OCI-LY3 (cell line): ENCODE measurements around the gene ERP27.

ENCODE experiments used
- H2AFZ ChIP-seq: fragments of 200-600, 300-600 bp; shearing (Covaris generic); 2 replicates; pipeline ENCODE4 v1.6.0; 2014; ENCODE audit warnings: antibody characterized with exemption, low read depth, low read length
- H3K27ac ChIP-seq: fragments of 200-600, 300-600 bp; sonication (generic); 2 replicates; pipeline ENCODE4 v1.5.1; 2014; ENCODE audit warnings: mild to moderate bottlenecking, low read length, moderate library complexity, mixed read lengths
- H3K27me3 ChIP-seq: fragments of 200-600, 300-600 bp; sonication (generic); 2 replicates; pipeline ENCODE4 v1.6.1; 2014; ENCODE audit warnings: low read depth, low read length, mixed read lengths
- H3K36me3 ChIP-seq: fragments of 200-600, 300-600 bp; sonication (generic); replicated peaks from 2 replicates; pipeline ENCODE3; 2014; ENCODE audit warnings: low read depth, low read length, mixed read lengths
- H3K4me1 ChIP-seq: fragments of 300-600, 200-600 bp; sonication (generic); 2 replicates; pipeline ENCODE4 v1.6.1; 2014; ENCODE audit warnings: low read length, mixed read lengths
- H3K4me2 ChIP-seq: fragments of 200-600, 300-600 bp; sonication (generic); 2 replicates; pipeline ENCODE4 v1.6.1; 2014; ENCODE audit warnings: low read length, mixed read lengths
- H3K4me3 ChIP-seq: fragments of 300-600, 200-600 bp; sonication (generic); 2 replicates; pipeline ENCODE4 v1.5.1; 2014; ENCODE audit warnings: antibody characterized with exemption, mild to moderate bottlenecking, low read length, moderate library complexity
- H3K79me2 ChIP-seq: fragments of 300-600, 200-600 bp; shearing (Covaris generic); 2 replicates; pipeline ENCODE4 v1.6.1; 2014; ENCODE audit warnings: mild to moderate bottlenecking, low read length, mixed read lengths
- H3K9ac ChIP-seq: fragments of 300-600, 200-600 bp; shearing (Covaris generic); 2 replicates; pipeline ENCODE4 v1.6.0; 2014; ENCODE audit warnings: mild to moderate bottlenecking, low read length, moderate library complexity
- H3K9me3 ChIP-seq: fragments of 200-600, 300-600 bp; shearing (Covaris generic); 2 replicates; pipeline ENCODE4 v1.6.1; 2014; ENCODE audit warnings: low read length, mixed read lengths; ENCODE audit not compliant: insufficient read depth
- H4K20me1 ChIP-seq: fragments of 200-600, 300-600 bp; sonication (generic); 2 replicates; pipeline ENCODE4 v1.6.1; 2016; ENCODE audit warnings: low read length, mixed read lengths; ENCODE audit not compliant: insufficient read depth
- CTCF ChIP-seq: fragments of 200-600, 300-600 bp; sonication (generic); IDR thresholded peaks from 2 replicates; pipeline ENCODE4 v1.5.1; 2014; ENCODE audit warnings: antibody characterized with exemption, low read length, low read depth
- EZH2phosphoT487 ChIP-seq: fragments of 200-600 bp; shearing (Covaris generic); IDR thresholded peaks from 2 replicates; pipeline ENCODE4 v1.6.1; 2018; ENCODE audit warnings: antibody characterized with exemption, mixed run types, low read depth

ERP27 gene

GRCh38 chr12:14950982-14951746, 12.8 kb upstream of the ERP27 start:
- no peak overlapping the region for H2AFZ ChIP-seq
- no peak for TF ChIP-seq CTCF
- no peak for TF ChIP-seq EZH2phosphoT487
- H3K79me2 ChIP-seq, result peaks cover 76% of the 10 kb centered on the region

GRCh38 chr12:14950421-14950820, 12.1 kb upstream of the ERP27 start:
- Histone ChIP-seq H2AFZ (no peak overlapping the region), H3K9ac (no peak overlapping the region), H3K4me1 (peaks cover 77% of the 10 kb centered on the region), H3K4me2 (no peak overlapping the region), H3K79me2 (peaks cover 73% of the 10 kb centered on the region), H3K4me3 (no peak overlapping the region), H3K27ac (peak overlapping the region; percentile 97), H3K36me3 (peaks cover 75% of the 10 kb centered on the region), H4K20me1 (peaks cover 14% of the 10 kb centered on the region; the same call in 1 of the 2 replicates), H3K9me3 (no peaks in the 10 kb centered on the region), H3K27me3 (no peaks in the 10 kb centered on the region)
- no peak for TF ChIP-seq EZH2phosphoT487
- no peak for TF ChIP-seq CTCF

More at GRCh38 chr12:14950982-14951746, 12.8 kb upstream of the ERP27 start:
- H3K27me3 ChIP-seq, result no peaks in the 10 kb centered on the region
- H3K9ac ChIP-seq, result no peak overlapping the region
- H4K20me1 ChIP-seq, result peaks cover 14% of the 10 kb centered on the region; the same call in 1 of the 2 replicates
- no peak overlapping the region for H3K4me2 ChIP-seq
- no peaks in the 10 kb centered on the region for H3K9me3 ChIP-seq
- H3K4me1 ChIP-seq, result peaks cover 84% of the 10 kb centered on the region
- peaks cover 67% of the 10 kb centered on the region for H3K36me3 ChIP-seq
- H3K27ac ChIP-seq, result peak overlapping the region; percentile 97
- no peak overlapping the region for H3K4me3 ChIP-seq

DNA sequence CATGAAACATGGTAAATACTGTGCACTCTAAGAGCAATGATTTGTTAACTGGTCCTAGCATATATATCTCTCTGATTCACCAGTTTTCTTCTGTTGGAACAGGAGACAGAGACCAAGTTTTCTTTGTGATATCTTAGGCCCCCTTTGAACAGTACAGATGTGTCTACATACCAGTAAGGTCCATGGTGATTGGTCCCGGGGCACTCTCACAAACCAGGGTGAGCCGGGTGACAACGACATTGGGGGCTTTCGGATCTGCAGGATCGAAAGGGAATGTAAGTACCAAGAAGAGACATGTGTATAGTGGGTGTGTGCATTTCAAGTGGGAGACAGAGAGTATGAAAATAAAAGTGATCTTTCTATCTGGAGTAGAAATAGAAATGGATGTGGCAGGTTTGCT, 11.3 kb upstream of the ERP27 start:
- H3K9me3 ChIP-seq, result no peaks in the 10 kb centered on the region
- peaks cover 65% of the 10 kb centered on the region for H3K79me2 ChIP-seq
- H2AFZ ChIP-seq, result no peak overlapping the region
- peaks cover 14% of the 10 kb centered on the region; the same call in 1 of the 2 replicates for H4K20me1 ChIP-seq
- TF ChIP-seq EZH2phosphoT487 (no peak), CTCF (no peak)
- H3K9ac ChIP-seq, result peak overlapping the region; percentile 90
- no peaks in the 10 kb centered on the region for H3K27me3 ChIP-seq
- H3K27ac ChIP-seq, result peak overlapping the region; percentile 97
- no peak overlapping the region for H3K4me3 ChIP-seq
- H3K4me2 ChIP-seq, result peak overlapping the region; percentile 84
- peaks cover 82% of the 10 kb centered on the region for H3K36me3 ChIP-seq
- peaks cover 69% of the 10 kb centered on the region for H3K4me1 ChIP-seq

DNA sequence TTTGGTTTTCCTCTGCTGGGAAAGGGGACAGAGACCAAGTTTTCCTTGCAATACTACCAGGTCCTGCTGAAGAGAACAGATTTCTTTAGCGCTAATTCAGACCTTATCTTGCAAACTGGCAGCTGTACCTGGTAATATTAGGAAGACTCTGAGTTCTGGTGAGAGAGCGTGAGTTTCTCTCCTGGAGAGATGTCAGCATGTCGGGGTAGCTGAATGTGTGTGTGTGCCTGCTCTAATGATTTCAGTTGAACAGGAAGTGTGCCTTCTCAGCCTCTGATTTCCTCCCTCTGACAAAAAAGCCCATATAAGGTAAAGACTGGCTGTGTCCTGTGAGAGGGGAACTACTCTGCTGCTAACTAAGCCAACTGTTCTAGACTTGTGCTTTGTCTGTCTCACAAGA, 10.3 kb upstream of the ERP27 start:
- Histone ChIP-seq H3K36me3 (peaks cover 82% of the 10 kb centered on the region), H4K20me1 (peaks cover 14% of the 10 kb centered on the region; the same call in 1 of the 2 replicates), H3K4me3 (peak overlapping the region; percentile 60), H2AFZ (no peak overlapping the region), H3K9ac (peak overlapping the region; percentile 90), H3K27ac (peak overlapping the region; percentile 97), H3K9me3 (no peaks in the 10 kb centered on the region), H3K4me1 (peaks cover 60% of the 10 kb centered on the region), H3K4me2 (peak overlapping the region; percentile 84), H3K27me3 (no peaks in the 10 kb centered on the region), H3K79me2 (peaks cover 55% of the 10 kb centered on the region)
- TF ChIP-seq EZH2phosphoT487, result no peak
- TF ChIP-seq CTCF, result no peak
